NCI-H345 treated with DMSO at 0.1 percent for 48 hours (cell line): ENCODE data around the gene MELTF.

Source experiments
- DNase-seq: peaks from one replicate; lab custom pipeline; 2025; ENCODE audit not compliant: unreplicated experiment; lab: John Stamatoyannopoulos, UW

MELTF gene

GRCh38 chr3:197010556-197011351 is 18.9 kb downstream of the MELTF start:
- DNase-seq = no peak

- DNase-seq = no peak
Measured at GRCh38 chr3:197009532-197010019, 20.0 kb downstream of the MELTF start.

GRCh38 chr3:197008436-197009209 is 21.0 kb downstream of the MELTF start:
- no peak for DNase-seq

DNA sequence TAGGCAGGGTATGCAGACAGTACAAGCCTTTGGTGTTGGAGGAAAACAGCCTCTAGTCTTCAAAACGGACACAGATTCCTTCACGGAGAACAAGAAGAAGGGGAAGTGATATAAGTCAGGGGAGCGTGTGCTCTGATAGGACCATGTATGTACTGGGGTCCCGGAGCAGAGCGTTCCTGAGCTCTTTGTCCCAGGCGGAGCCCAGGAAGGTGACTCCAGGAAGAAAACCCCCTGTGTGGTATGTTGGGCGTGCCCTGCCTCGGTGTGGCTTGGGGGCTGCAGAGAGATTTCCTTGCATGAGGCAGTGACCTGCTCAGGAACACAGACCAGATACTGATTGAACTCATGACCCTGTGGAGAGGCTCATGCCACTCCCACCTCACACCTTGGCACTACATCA is 21.7 kb downstream of the MELTF start:
- DNase-seq = no peak

- DNase-seq = no peak
Measured at GRCh38 chr3:197007296-197007940, 22.2 kb downstream of the MELTF start.

- DNase-seq = no peak
Measured at GRCh38 chr3:197006860-197007259, 22.8 kb downstream of the MELTF start.

- DNase-seq = no peak
Measured at GRCh38 chr3:197006446-197006845, 23.2 kb downstream of the MELTF start.

- no peak for DNase-seq
Measured at GRCh38 chr3:197003461-197004385, 25.9 kb downstream of the MELTF start.

DNA sequence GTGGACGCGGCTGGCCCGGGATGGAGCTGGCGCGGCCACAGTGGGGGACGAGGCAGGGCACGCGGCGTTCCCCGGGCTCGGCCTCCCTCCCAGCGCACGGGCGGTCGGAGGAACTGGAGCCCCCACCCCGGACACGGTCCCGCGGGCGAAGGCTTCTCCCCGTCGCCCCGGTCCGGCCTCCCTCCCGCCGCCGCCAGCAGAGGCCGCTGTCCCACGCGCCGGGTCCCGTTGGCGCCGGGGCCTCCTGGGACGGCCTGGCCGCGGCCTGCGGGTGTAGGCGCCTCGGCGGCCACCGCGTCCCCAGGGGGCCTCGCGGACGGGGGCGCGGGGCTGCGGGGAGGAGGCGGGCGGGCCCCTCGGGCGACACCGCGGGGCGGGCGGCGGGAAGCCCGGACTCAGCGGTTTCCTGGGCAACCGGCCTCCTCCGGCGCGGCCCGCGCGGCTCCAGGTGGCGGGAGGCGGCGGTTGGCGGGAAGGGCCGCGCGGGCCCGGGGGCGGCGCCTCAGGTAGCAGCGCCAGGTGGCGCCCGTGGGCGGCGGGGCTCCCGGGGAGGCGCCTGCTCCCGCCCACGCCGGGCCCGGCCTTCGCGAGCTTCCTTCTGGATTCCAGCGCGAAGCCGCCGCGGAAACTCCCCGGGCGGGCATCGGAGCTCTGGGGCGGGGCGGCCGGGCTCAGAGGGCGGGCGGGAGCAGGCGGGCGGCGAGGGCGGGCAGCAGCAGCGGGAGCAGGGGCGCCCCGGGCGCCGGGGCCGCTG is 26.7 kb downstream of the MELTF start:
- DNase-seq = no peak

GRCh38 chr3:197001972-197002700 is 27.5 kb downstream of the MELTF start:
- no peak for DNase-seq

DNA sequence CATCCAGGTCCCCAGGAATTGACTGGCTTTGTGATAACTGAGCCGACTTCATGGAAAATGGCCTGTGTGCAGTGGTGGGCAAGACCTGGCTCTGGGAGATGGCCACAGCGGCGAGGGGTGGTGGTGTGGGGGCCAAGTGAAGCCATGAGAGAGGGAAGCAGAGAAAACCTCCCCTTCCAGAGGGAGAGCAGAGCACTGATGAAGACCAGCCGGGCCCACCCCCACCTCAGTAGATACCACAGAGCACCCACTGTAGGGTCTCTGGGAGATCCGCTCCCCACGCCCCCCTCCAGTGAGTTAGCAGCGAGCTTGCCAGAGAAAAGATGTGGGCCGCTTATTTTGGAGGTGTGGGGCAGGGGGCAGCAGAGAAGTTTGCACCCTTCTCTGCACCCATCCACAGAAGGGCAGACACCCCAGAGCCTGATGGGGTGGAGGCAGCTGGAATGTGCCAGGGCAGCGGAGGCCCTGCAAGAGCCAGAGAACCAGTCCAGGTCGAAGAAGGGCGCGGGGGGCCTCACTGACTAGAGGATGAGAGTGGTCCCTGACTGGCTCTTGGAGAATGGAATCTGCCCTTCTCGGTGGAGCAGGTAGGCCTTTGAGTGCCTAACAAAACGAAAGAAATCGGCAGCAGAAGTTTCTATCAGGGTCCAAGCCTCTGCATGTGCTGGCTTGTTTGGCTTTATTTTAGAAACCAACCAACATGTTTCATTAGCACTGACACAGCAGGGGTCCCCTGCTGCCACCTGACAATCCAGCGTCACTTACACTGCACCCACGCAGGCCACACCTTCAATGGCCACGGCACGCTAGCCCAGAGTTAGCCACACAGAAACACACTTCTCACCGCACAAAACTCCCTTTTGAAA is 28.3 kb downstream of the MELTF start:
- DNase-seq = no peak

DNA sequence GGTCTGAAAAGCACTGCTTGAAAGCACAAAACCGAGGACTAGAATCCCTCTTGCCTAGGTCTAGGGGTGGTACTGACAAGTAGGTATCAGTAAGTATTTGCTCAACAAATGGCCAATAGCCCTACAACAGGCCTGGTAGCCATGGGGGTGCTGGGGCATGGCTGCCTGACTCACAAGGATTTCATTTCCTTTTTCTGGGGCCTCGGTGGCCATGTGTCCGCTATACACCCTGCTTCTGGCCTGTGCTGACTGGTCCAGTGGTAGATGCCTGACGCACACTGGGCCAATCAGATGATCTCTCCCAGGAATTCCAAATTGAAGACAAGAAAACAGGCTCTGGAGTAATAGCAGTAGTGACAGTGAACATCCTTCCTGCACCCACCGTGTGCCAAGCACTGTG is 29.4 kb downstream of the MELTF start:
- DNase-seq = no peak

- DNase-seq = no peak
Measured at GRCh38 chr3:196998966-196999760, 30.5 kb downstream of the MELTF start.

DNA sequence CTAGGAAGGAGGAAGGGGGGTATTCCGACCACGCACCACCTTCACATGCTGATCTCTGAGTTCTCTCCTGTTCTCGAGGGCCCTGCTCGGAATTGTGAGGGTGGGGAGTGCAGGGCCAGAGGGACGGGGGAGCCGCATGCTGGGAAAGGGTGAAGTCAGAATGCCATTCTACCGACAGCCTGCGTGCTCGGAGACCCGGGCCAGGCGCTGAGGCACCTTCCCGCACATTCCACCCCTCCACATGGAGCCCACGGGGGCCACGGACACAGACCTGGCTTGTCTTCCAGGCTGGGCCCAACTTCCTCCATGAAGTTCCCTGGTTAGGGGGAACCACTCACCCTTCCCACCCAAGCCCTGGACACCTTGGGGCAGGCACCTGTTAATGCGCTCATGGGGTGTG is 32.3 kb downstream of the MELTF start:
- no peak for DNase-seq

- DNase-seq = peak; percentile 75
Measured at GRCh38 chr3:196996454-196997265, 33.0 kb downstream of the MELTF start.

DNA sequence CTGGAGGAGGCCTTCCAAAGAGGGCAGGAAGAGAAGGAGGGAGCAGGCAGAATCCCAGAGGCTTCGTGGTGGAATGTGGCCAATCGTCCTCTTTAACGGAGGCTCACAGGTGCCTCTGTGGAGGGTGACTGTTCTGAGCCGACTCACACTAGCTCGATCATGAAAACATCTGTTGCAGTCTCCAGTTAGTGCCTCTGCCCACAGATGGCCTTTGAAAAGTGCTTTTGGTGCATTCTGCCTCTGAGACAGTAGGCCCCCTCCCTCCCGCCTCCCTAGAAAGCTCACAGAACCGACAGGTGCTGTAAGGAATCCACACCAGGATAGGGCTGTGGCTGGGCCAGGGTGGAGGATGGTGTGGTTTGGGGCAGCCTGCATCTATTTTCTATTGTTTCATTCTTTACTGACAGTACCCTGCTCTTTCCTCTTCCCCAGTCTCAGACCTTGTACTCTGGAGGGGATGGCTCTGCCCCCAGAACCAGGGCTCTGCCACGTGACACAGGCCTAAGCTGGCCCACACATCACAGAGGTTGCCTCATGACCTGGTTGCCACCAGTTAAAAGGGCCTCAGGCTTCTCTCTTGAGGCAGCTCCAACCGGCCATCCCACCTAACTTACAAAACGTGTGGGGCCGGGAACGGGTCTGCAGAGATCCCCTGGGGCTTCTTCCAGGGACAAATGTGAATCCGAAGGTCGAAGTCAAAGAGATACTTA is 33.8 kb downstream of the MELTF start:
- no peak for DNase-seq
